Kidney epithelial cell (primary cell): ENCODE measurements around the gene KIF6. TPM values are rescaled to one million over a fixed set of nuclear protein-coding genes. Genes with fewer than 3 reads are reported as not detected.

Experiments
- DNase-seq: peaks from one replicate; pipeline ENCODE4 v3.0.0-alpha.2; 2010; ENCODE audit warnings: low read depth
- H3K27me3 ChIP-seq: 2 replicates; pipeline ENCODE4 v1.6.0; 2011; ENCODE audit warnings: low read length; ENCODE audit not compliant: control insufficient read depth, insufficient read depth
- H3K36me3 ChIP-seq: 2 replicates; pipeline ENCODE4 v1.5.1; 2011; ENCODE audit warnings: low read length; ENCODE audit not compliant: control insufficient read depth, insufficient read depth
- H3K4me3 ChIP-seq: 2 replicates; pipeline ENCODE4 v1.5.1; 2011; ENCODE audit warnings: low read depth, mild to moderate bottlenecking, control low read depth, low read length
- total RNA-seq: library from RNA; depleted of rRNA; stranded (reverse); fragments of >200 nt; gene quantifications from 2 replicates; pipeline ENCODE4 v1.2.3, GENCODE V29; 2015
- TF ChIP-seq, protein P1 (sequence below): IDR thresholded peaks from 2 replicates; pipeline ENCODE4 v1.5.1; 2011; ENCODE audit warnings: mild to moderate bottlenecking, moderate library complexity, low read length, control low read depth, inconsistent platforms; ENCODE audit not compliant: insufficient read depth, poor library complexity, severe bottlenecking

KIF6 gene
- total RNA-seq, 1 donor from 2014 or later, result 0.33 TPM

DNA sequence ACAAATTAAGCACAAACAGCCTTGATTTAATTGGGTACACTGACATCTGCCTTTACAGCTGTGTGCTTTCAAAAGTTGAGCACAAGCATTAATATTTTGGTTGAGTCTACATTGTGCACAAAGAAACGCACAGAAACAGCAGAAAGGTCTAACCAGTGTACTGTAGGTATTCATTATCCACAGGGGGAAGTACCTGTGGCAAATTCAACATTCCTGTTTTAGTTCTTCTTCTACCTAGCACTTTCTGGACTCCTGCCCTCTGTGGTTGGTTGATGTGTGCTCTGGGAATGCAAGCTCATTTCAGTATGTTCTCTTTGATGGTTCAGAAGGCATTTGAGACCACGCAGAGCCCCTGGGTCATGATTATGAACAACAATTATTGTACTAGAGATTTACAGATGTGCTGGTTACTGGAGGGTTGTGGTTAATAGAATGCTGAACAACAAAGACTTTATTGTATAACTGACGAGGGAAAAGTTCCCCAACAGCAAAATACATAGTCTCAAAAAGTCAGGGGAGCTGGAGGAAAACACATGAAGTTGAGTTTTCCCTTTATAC, 40.4 kb upstream of the KIF6 start:
- H3K27me3 ChIP-seq, result no peaks in the 10 kb centered on the region
- no peak overlapping the region for H3K4me3 ChIP-seq
- DNase-seq, result no peak
- TF ChIP-seq, protein P1, sequence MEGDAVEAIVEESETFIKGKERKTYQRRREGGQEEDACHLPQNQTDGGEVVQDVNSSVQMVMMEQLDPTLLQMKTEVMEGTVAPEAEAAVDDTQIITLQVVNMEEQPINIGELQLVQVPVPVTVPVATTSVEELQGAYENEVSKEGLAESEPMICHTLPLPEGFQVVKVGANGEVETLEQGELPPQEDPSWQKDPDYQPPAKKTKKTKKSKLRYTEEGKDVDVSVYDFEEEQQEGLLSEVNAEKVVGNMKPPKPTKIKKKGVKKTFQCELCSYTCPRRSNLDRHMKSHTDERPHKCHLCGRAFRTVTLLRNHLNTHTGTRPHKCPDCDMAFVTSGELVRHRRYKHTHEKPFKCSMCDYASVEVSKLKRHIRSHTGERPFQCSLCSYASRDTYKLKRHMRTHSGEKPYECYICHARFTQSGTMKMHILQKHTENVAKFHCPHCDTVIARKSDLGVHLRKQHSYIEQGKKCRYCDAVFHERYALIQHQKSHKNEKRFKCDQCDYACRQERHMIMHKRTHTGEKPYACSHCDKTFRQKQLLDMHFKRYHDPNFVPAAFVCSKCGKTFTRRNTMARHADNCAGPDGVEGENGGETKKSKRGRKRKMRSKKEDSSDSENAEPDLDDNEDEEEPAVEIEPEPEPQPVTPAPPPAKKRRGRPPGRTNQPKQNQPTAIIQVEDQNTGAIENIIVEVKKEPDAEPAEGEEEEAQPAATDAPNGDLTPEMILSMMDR, result no peak
- no peaks in the 10 kb centered on the region for H3K36me3 ChIP-seq

DNA sequence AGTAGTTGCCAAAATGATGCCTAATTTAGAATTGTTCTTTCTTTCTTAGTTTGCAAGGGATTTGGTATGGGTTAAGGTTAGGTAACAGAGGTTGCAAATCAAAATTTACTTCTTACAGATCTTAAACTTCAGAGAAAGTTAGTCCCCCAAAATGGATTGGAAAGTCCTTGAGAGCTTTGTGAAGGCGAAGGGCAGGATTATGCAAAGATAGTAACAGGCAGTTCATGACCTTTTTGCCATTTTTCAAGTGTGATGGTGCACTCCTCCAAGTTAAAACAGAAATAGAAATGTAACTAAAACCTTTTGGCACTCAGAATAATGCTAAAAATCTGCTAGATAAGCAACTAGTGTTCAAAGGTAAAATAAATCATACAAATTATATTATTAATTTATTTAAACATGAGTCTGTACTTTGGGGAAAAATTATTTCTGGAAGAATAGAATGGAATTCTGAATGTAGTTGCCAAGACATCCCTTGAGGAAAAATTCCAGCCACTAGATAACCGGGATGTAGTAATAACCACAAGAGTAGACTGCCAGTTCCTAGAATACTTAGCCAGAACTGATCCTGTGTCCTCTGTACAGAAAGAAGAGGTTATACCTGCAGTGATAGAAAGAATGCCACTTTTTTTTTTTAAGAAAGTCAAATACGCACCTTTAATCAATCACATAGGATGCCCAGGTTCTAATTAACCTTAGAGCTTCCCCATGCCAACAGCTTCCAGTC, 35.2 kb upstream of the KIF6 start:
- H3K36me3 ChIP-seq, result no peaks in the 10 kb centered on the region
- no peak for DNase-seq
- TF ChIP-seq, protein P1, result no peak

DNA sequence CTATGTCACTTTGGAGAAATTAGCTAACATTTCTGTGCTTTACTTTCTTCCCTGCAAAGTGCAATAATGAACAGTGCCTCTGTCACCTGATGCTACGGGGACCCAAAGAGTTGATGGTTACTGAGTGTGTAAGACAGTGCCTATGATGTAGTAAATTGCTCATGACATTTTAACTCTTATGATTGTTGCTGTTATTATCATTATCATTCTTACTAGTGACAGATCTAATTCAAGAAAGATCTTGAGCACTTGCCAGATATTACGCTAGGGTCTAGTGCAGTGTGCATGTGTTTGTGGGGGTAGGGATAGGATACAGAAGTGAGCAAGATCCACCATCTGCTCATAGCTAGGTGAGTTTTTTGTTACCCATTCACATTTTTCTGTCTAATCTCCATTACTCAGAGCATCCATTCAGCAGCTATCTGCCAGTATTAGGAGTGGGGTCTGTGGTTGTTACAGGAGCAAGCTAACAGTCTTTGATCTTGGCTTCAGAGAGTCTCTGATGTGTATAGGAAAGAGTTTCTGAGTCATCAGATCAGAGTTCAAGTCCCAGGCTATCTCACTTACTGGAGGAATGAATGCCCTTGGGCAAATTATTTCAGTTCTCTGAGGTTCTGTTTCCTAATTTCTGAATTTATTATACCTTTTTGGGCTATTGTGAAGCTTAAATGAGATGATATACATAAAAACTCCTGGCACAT, 33.8 kb upstream of the KIF6 start:
- no peaks in the 10 kb centered on the region for H3K36me3 ChIP-seq
- no peak for DNase-seq
- H3K27me3 ChIP-seq, result no peaks in the 10 kb centered on the region
- TF ChIP-seq, protein P1, result no peak
- H3K4me3 ChIP-seq, result no peak overlapping the region

More for the DNA sequence above, 35.2 kb upstream of the KIF6 start:
- H3K4me3 ChIP-seq, result no peak overlapping the region
- H3K27me3 ChIP-seq, result no peaks in the 10 kb centered on the region

DNA sequence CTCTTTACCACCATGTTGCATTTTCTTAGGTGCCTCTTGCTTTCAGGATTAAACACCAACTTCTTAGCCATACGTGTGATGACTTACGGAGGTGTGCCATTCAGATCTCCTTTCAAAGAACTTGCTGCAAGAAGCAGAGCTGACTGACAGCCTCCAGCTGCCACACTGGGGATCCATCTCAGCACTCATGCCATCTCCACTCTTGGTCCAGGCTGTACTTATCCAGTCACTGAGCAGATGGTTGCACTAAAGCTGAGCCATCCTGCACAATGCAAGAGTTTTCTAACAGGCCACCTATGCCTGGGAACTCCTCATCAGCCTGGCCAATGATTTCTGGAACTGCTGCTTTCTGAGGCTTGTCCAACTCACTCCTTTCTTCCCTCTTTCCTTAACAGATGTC, 31.4 kb upstream of the KIF6 start:
- no peak for DNase-seq
- TF ChIP-seq, protein P1, result no peak
- no peaks in the 10 kb centered on the region for H3K36me3 ChIP-seq
- H3K4me3 ChIP-seq, result no peak overlapping the region
- H3K27me3 ChIP-seq, result no peaks in the 10 kb centered on the region

DNA sequence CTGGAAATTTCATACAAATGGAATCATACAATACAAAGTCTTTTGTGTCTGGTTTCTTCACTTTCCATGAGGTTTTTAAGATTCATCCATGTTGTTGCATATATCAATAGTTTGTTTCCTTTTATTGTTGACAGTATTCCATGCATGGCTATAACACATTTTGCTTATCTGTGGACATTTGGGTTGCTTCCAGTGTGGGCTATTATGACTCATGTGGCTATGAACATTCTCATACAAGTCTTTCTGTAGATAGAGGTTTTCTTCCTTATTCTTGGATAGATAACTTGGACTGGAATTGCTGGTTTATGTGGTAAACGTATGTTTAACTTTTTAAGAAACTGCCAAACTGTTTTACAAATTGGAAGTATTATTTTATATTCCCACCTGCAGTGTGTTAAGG, 30.0 kb upstream of the KIF6 start:
- H3K27me3 ChIP-seq, result no peaks in the 10 kb centered on the region
- DNase-seq, result no peak
- no peak overlapping the region for H3K4me3 ChIP-seq
- H3K36me3 ChIP-seq, result no peaks in the 10 kb centered on the region
- TF ChIP-seq, protein P1, result no peak
